Measurements from ENCODE around the gene EDRF1. TPM values are rescaled to one million over a fixed set of nuclear protein-coding genes. Genes with fewer than 3 reads are reported as not detected.

The EDRF1 gene, protein sequence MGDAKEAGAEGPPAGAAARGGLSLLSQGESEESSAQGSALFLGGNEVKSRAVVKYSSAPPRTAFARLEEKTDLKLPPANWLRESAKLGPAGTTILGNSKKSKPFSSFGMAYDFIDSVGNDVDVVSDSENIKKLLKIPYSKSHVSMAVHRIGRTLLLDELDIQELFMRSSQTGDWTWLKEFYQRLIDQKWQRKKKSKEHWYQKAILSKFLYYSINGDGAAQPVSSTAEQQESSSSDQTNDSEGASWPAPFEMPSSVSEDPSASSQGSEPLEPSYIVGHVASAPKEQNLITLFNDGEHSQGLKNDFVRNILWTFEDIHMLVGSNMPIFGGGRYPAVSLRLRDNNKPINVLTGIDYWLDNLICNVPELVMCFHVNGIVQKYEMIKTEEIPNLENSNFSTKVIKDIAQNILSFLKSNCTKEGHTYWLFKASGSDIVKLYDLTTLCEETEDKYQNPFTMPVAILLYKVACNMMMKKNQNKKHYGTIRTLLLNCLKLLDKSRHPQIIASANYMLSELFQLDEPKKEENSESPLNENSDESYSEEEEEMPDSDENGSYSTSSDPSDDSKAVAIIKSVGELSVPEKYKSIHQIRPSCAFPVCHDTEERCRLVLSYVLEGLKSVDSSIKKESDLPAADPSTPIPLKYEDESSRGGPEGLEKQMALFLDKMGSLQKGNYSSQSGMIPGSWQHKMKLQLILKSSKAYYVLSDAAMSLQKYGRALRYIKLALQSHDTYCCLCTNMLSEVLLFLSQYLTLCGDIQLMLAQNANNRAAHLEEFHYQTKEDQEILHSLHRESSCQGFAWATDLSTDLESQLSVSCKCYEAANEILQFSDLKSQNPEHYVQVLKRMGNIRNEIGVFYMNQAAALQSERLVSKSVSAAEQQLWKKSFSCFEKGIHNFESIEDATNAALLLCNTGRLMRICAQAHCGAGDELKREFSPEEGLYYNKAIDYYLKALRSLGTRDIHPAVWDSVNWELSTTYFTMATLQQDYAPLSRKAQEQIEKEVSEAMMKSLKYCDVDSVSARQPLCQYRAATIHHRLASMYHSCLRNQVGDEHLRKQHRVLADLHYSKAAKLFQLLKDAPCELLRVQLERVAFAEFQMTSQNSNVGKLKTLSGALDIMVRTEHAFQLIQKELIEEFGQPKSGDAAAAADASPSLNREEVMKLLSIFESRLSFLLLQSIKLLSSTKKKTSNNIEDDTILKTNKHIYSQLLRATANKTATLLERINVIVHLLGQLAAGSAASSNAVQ
- 10 to 100 TPM; 22.3 to 27.8 TPM for total RNA-seq
- polyA plus RNA-seq: 10 to 100 TPM in 1 of 2 donors, 1 to 10 TPM in 1; 7.5 to 23.6 TPM
- long read RNA-seq, donor 1, partial matches to known transcripts: 8 of 13 reads
- long read RNA-seq, donor 1, other reads (novel, unspliced or antisense): 5 of 13 reads
- long read RNA-seq, donor 2, full-length matches to known transcripts: 2 of 11 reads
- long read RNA-seq, donor 2, partial matches to known transcripts: 5 of 11 reads
- long read RNA-seq, donor 2, other reads (novel, unspliced or antisense): 4 of 11 reads

DNA sequence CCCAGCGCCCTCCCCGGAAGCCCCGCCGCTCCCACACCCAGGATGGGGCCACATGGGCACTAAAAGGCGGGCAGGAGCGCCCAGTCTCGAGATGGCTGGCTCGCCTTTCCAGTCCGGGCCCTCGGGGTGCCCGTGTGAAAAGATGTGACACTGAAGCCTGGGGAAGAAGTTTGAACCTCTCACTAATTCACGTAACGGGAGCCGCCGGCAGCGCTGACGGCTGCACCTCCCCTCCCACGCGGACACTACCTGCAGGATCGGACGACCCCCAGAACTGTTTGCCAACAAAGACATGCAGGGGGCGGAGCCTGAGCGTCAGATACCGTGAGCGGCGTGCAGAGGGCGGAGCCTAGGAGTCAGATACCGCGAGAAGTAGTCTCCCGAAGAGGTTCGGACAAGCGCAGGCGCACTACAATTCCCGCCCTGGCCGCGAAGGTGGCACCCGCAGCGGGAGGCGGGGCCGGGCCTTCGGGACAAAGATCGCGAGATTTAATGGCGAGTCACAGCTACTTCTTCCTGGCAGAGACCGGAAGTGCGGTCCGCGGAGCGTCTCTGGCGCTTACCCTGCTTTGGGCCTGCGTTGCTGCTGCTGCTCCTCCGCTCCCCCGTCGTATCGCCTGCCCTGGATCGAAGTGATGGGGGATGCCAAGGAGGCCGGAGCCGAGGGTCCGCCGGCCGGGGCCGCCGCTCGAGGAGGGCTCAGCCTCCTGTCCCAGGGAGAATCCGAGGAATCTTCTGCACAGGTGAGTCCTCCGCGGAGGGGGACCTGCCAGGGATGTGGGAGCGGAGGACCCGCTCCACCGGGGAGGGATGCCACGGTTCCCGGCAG, at the start of gene EDRF1:
Gene EDRF1 (plus strand): TSS at position 537 of the 829 bp plus-strand sequence. CDS start 99 bp downstream, at position 636.
- H3K27ac ChIP-seq (ENCODE audit: low read depth in 1 of 2, low read length in 2 of 2): peak within 1 kb of the TSS; percentile 49 to 50
- WGBS, 2 donors: 0 to 1% methylated on average over 56 to 72 of the region's 72 CpGs
- H3K9me3 ChIP-seq (ENCODE audit: control insufficient read depth, low read length): no peaks in the 10 kb centered on the region
- ATAC-seq (ENCODE audit: low FRiP score) (peak; percentile 100), DNase-seq (peak; percentile 99 to 100)
- no peaks in the 10 kb centered on the region for H3K27me3 ChIP-seq (ENCODE audit: control insufficient read depth in 1 of 2, insufficient read depth in 2 of 2, low read length in 1 of 2)
- H3K4me3 ChIP-seq (ENCODE audit: low read length in 2 of 2): peak within 1 kb of the TSS; percentile 88 to 96
- no peaks in the 10 kb centered on the region for H3K4me1 ChIP-seq (ENCODE audit: control insufficient read depth in 1 of 2, insufficient read depth in 2 of 2, low read length in 2 of 2)
- peaks cover 0 to 3% of the 10 kb centered on the region in 2 donors for H3K36me3 ChIP-seq (ENCODE audit: control insufficient read depth in 1 of 2, insufficient read depth in 2 of 2, low read length in 1 of 2)
- intact Hi-C loops (cut with DNase I): loop anchor here (5.0 to 10.0 kb wide), 2 partner anchors 103 to 105 kb away; partner anchors contain the start of genes BCCIP (in 2 of the 2) and UROS (in 2 of the 2)

DNA sequence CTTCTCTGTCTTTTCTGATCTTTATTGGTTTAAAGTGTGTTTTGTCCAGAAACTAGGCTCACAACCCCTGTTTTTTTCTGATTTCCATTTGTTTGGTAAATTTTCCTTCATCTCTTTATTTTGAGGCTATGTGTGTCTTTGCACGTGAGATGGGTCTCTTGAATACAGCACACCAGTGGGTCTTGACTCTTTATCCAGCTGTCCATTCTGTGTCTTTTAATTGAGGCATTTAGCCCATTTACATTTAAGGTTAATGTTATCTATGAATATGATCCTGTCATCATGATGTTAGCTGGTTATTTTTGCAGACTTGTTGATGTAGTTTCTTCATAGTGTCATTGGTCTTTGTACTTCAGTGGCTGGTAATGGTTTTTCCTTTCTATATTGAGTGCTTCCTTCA, 46.6 kb upstream of the EDRF1 start:
- intact Hi-C loops (cut with DNase I): no loop called here
- no peak overlapping the region for H3K27ac ChIP-seq (ENCODE audit: low read depth in 1 of 2, low read length in 2 of 2)
- H3K9me3 ChIP-seq (ENCODE audit: control insufficient read depth, low read length): peaks cover 2% of the 10 kb centered on the region
- no peaks in the 10 kb centered on the region for H3K36me3 ChIP-seq (ENCODE audit: control insufficient read depth in 1 of 2, insufficient read depth in 2 of 2, low read length in 1 of 2)
- H3K27me3 ChIP-seq (ENCODE audit: control insufficient read depth in 1 of 2, insufficient read depth in 2 of 2, low read length in 1 of 2): no peaks in the 10 kb centered on the region
- ATAC-seq (ENCODE audit: low FRiP score) (no peak), DNase-seq (no peak)
- WGBS, 2 donors: 72 to 76% methylated on average over 1 of the region's 1 CpG
- no peak overlapping the region for H3K4me3 ChIP-seq (ENCODE audit: low read length in 2 of 2)
- no peaks in the 10 kb centered on the region for H3K4me1 ChIP-seq (ENCODE audit: control insufficient read depth in 1 of 2, insufficient read depth in 2 of 2, low read length in 2 of 2)

DNA sequence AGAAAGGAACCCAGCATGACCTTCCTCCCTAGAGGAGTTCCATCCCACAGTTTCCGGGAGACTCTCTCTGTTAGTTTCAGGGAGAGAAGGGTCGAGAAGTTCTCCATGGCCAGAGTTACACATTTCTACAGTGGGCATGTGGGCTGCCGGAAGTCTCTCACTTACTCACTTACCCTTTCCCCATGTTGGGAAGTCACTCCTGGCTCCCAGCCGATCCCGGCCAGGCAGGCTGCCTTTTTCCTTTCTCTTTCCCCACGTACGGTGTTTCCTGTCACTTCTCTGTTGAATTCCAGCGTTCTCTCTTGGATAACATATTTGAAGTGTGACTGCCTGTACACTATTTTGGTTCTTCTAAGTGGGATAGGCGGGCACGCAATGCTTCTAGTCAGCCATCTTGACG, 40.1 kb upstream of the EDRF1 start:
- Histone ChIP-seq H3K9me3 (ENCODE audit: control insufficient read depth, low read length) (peaks cover 3% of the 10 kb centered on the region), H3K4me3 (ENCODE audit: low read length in 2 of 2) (no peak overlapping the region), H3K27me3 (ENCODE audit: control insufficient read depth in 1 of 2, insufficient read depth in 2 of 2, low read length in 1 of 2) (no peaks in the 10 kb centered on the region), H3K27ac (ENCODE audit: low read depth in 1 of 2, low read length in 2 of 2) (no peak overlapping the region), H3K36me3 (ENCODE audit: control insufficient read depth in 1 of 2, insufficient read depth in 2 of 2, low read length in 1 of 2) (no peaks in the 10 kb centered on the region), H3K4me1 (ENCODE audit: control insufficient read depth in 1 of 2, insufficient read depth in 2 of 2, low read length in 2 of 2) (no peaks in the 10 kb centered on the region)
- intact Hi-C loops (cut with DNase I): no loop called here
- WGBS, 2 donors: 54% methylated on average over 11 of the region's 11 CpGs
- ATAC-seq (ENCODE audit: low FRiP score) (no peak), DNase-seq (no peak)

DNA sequence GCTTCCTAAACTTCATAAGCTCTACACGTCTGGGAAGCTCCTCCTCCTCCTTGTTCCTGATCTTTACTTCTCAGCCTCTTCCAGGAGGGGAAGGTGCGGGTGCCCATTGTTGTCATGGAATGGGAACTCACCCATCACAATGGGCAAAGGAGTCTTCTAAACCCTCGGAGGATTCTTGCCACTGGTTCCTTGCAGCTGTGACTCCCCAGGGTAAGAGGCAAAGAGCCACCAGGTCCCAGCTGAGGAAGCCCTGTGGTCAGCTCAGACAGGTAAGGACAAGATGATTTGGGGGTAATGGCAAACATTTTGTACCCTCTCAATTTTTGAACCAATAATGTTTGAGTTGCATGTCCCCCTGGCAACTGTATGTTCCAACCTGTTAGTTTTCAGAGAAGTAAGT, 36.4 kb upstream of the EDRF1 start, which contains the start of gene TEX36:
Gene TEX36 (minus strand): TSS at position 101 of the 400 bp plus-strand sequence. CDS start 174 bp downstream, outside the sequence.
- no peak for ATAC-seq (ENCODE audit: low FRiP score)
- H3K27me3 ChIP-seq (ENCODE audit: control insufficient read depth in 1 of 2, insufficient read depth in 2 of 2, low read length in 1 of 2): no peaks in the 10 kb centered on the region
- WGBS, 2 donors: 59 to 66% methylated on average over 3 of the region's 3 CpGs

DNA sequence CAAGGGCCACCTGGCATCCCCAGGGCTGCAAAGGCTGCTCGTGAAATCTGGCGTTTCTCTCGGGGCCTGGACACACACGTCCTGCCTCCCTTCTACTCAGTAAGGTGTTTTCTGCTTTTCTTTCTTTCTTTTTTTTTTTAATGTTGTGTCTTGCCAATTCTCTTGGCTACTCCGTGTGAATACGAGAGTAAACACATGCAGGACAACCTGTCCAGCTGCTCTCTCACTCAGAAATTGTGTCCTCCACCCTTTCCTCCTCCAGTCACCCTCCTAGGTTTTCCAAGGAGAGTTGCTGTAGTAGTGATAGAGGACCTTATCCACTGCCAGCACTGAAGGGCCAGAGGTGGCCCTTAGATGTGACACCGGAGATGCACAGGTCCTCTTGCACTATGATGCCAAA, 35.7 kb upstream of the EDRF1 start:
- Histone ChIP-seq H3K36me3 (ENCODE audit: control insufficient read depth in 1 of 2, insufficient read depth in 2 of 2, low read length in 1 of 2) (no peaks in the 10 kb centered on the region), H3K27ac (ENCODE audit: low read depth in 1 of 2, low read length in 2 of 2) (no peak overlapping the region), H3K9me3 (ENCODE audit: control insufficient read depth, low read length) (peaks cover 2% of the 10 kb centered on the region), H3K4me1 (ENCODE audit: control insufficient read depth in 1 of 2, insufficient read depth in 2 of 2, low read length in 2 of 2) (no peaks in the 10 kb centered on the region), H3K4me3 (ENCODE audit: low read length in 2 of 2) (no peak overlapping the region), H3K27me3 (ENCODE audit: control insufficient read depth in 1 of 2, insufficient read depth in 2 of 2, low read length in 1 of 2) (no peaks in the 10 kb centered on the region)
- 63 to 67% methylated on average over 7 of the region's 7 CpGs for WGBS, 2 donors
- intact Hi-C loops (cut with DNase I): no loop called here
- DNase-seq: no peak
- no peak for ATAC-seq (ENCODE audit: low FRiP score)

More for the DNA sequence above, 36.4 kb upstream of the EDRF1 start, which contains the start of gene TEX36:
- no peak within 1 kb of the TSS for H3K27ac ChIP-seq (ENCODE audit: low read depth in 1 of 2, low read length in 2 of 2)
- H3K36me3 ChIP-seq (ENCODE audit: control insufficient read depth in 1 of 2, insufficient read depth in 2 of 2, low read length in 1 of 2): no peaks in the 10 kb centered on the region
- peaks cover 3% of the 10 kb centered on the region for H3K9me3 ChIP-seq (ENCODE audit: control insufficient read depth, low read length)
- no peaks in the 10 kb centered on the region for H3K4me1 ChIP-seq (ENCODE audit: control insufficient read depth in 1 of 2, insufficient read depth in 2 of 2, low read length in 2 of 2)
- DNase-seq: no peak
- no peak within 1 kb of the TSS for H3K4me3 ChIP-seq (ENCODE audit: low read length in 2 of 2)
- intact Hi-C loops (cut with DNase I): no loop called here

DNA sequence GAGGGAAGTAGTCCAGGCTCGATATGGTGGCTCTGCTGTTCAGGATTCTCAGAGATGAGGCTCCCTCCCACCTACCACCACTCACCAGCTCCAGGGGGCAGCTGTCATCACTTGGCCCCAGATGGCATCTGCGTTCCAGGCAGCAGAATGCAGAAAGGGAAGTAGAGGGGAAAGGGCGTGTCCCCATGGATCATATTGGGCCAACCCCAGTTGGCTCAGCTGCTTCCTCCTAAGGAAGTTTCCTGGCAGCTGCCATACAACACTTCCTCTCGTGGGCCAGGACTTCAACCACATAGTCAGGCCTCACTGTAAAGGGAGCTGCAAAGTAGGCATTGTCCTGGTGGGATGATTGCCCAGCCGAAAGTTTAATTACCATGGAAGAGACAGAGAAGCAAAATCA, 34.9 kb upstream of the EDRF1 start:
- no peak overlapping the region for H3K27ac ChIP-seq (ENCODE audit: low read depth in 1 of 2, low read length in 2 of 2)
- no peaks in the 10 kb centered on the region for H3K4me1 ChIP-seq (ENCODE audit: control insufficient read depth in 1 of 2, insufficient read depth in 2 of 2, low read length in 2 of 2)
- no peak for DNase-seq
- no peaks in the 10 kb centered on the region for H3K9me3 ChIP-seq (ENCODE audit: control insufficient read depth, low read length)
- WGBS, 2 donors: 52 to 57% methylated on average over 5 of the region's 5 CpGs
- no peak for ATAC-seq (ENCODE audit: low FRiP score)
- no peaks in the 10 kb centered on the region for H3K36me3 ChIP-seq (ENCODE audit: control insufficient read depth in 1 of 2, insufficient read depth in 2 of 2, low read length in 1 of 2)
- H3K27me3 ChIP-seq (ENCODE audit: control insufficient read depth in 1 of 2, insufficient read depth in 2 of 2, low read length in 1 of 2): no peaks in the 10 kb centered on the region
- intact Hi-C loops (cut with DNase I): no loop called here
- H3K4me3 ChIP-seq (ENCODE audit: low read length in 2 of 2): no peak overlapping the region

DNA sequence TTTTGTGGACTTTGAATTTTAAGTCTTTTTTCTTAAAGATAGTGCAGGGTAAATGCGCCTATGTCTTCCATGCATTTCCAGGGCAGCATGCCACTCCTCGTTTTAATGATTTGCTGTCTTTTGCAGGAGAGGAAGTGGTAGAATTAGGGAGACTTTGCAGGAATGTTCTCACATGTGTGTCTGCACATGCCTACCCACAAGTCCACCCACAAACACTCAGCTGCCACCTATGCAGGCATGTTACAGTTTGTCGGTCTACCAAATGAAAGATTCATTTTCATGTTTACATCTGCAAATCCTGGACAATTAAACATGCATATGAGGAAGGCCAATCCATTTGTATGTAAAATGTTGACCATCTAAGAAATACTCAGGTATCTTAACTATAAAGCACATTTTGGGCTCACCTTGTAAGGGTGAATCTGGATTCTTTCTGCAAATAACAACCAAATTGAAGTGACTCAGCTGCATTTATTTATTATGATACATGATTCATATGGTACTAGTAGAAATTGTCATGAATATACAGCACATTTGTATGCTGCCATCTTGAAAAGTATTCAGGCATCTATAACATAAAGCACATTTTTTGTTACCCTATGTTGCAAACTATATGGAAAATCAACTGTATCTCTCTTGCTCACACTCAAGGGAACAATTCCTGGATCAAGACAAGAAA, 31.9 kb upstream of the EDRF1 start:
- H3K4me3 ChIP-seq (ENCODE audit: low read length in 2 of 2): no peak overlapping the region
- no peak for ATAC-seq (ENCODE audit: low FRiP score)
- no peaks in the 10 kb centered on the region for H3K9me3 ChIP-seq (ENCODE audit: control insufficient read depth, low read length)
- H3K27me3 ChIP-seq (ENCODE audit: control insufficient read depth in 1 of 2, insufficient read depth in 2 of 2, low read length in 1 of 2): no peaks in the 10 kb centered on the region
- H3K27ac ChIP-seq (ENCODE audit: low read depth in 1 of 2, low read length in 2 of 2): no peak overlapping the region
- intact Hi-C loops (cut with DNase I): no loop called here
- H3K36me3 ChIP-seq (ENCODE audit: control insufficient read depth in 1 of 2, insufficient read depth in 2 of 2, low read length in 1 of 2): no peaks in the 10 kb centered on the region
- H3K4me1 ChIP-seq (ENCODE audit: control insufficient read depth in 1 of 2, insufficient read depth in 2 of 2, low read length in 2 of 2): no peaks in the 10 kb centered on the region
- DNase-seq: no peak
- 67 to 69% methylated on average over 3 of the region's 3 CpGs for WGBS, 2 donors
